GM21515 (cell line): Measurements from ENCODE around the gene HERC3.
"Not testable (repeated sequence)": the region's sequence is repeated elsewhere in the genome, so short reads cannot be mapped to it uniquely, and the experiment has no call there.

Experiments
- ATAC-seq: cut with Tn5 transposase; IDR thresholded peaks from one replicate; pipeline ENCODE4 v1.9.1; 2021; ENCODE audit not compliant: unreplicated experiment

HERC3 gene

DNA sequence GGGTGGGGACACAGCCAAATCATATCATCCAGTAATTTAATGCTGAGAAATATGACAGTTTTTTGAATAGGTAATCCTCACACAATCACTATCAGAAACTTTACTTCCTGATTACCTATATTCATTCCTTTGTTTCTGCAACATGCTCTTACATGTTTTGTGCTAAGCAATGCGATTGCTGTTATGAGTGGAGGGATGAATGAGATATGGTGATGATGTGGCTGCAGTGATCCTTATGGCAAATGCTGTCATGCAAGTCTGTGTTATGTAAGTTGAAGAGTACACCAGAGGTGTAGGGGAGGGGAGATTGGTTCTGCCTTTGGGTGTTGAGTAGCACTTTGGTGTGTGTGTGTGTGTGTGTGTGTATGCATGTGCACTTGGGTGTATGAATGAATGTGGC, 14.6 kb downstream of the HERC3 start:
- ATAC-seq: no peak

DNA sequence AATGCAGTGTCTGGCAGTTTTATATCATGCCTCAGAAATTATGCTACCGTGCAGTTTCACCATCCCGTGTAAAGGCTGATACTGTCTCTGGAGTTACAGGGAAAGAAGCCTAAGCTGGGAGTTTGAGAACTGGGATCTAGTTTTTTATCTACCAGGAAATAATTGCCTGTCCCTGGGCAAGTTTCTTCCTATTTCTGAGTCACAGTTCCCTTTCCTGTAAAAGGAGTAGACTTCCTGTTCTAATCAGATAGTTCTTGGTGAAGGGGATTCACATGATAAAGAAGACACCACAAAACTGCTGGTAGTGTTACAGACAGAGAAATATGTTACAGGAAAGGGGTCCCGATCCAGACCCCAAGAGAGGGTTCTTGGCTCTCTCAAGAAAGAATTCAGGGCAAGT, 17.1 kb downstream of the HERC3 start:
- ATAC-seq: no peak

DNA sequence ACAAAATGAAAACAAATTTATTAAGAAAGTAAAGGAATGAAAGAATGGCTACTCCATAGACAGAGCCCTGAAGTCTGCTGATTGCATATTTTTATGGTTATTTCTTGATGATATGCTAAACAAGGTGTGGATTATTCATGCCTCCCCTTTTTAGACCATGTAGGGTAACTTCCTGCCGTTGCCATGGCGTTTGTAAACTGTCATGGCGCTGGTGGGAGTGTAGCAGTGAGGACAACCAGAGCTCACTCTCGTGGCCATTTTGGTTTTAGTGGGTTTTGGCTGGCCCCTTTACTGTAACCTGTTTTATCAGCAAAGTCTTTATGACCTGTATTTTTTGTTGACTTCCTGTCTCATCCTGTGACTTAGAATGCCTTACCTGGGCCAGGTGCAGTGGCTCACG, 17.5 kb downstream of the HERC3 start:
- ATAC-seq: not testable (repeated sequence)

DNA sequence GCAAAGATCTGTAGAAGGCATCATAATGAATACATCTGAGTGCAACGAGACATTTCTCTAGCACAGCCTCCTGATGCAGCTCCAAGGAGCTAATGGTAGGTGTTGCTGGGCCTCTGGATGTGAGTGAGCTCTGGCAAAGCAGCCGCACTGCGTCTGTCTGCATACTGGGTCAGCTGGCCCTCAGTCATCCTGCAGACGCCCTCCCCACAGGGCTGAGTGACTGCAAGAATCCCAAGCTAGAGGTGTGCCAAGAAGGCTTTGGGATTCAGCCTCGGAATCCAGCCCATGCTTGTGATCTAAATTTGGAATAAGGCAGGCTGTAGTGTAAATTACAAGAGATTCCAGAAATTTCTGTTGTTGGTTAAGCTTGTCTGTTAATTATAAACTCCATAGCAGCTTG, 18.5 kb downstream of the HERC3 start:
- ATAC-seq: no peak

DNA sequence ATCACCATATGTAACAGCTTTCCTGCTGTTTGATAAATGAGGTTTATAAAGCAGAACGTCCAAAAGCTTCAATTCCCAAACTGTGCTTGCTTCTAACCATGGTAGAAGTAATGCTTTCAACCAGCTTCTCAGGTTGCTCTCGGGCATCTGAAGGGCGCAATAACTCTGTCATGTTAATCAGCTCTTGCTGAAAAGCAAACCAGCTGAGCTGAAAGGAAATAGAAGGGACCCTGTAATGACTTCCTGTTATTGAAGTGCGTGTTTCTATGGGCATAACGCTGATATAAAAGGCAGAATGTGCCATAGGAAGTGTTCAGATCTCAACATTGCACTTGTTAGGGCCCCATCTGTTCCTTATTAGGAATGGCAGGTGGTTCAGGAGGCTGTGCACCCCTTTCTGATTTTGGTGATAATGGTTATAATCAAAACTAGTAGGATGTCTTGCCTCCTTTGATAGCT, 21.2 kb downstream of the HERC3 start:
- peak; percentile 37 for ATAC-seq

DNA sequence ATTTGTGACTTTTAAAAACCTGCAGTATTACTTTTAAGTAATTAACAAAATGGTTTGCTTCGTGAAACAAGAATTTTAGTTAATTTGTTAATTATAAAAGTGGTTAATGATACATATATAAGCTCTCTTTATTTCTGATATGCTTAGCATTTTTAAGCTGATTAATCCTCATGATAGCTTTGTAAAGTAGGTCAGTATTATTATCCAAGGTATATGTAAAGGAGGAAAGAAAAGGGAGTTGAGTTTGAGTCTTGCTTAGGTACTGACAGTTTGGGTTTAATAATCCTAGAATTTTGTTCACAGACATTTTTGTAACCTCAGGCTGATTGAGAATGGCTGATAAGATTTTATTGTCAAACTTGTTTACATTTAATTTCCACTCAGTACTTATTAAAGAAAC, 21.8 kb downstream of the HERC3 start:
- ATAC-seq: no peak

DNA sequence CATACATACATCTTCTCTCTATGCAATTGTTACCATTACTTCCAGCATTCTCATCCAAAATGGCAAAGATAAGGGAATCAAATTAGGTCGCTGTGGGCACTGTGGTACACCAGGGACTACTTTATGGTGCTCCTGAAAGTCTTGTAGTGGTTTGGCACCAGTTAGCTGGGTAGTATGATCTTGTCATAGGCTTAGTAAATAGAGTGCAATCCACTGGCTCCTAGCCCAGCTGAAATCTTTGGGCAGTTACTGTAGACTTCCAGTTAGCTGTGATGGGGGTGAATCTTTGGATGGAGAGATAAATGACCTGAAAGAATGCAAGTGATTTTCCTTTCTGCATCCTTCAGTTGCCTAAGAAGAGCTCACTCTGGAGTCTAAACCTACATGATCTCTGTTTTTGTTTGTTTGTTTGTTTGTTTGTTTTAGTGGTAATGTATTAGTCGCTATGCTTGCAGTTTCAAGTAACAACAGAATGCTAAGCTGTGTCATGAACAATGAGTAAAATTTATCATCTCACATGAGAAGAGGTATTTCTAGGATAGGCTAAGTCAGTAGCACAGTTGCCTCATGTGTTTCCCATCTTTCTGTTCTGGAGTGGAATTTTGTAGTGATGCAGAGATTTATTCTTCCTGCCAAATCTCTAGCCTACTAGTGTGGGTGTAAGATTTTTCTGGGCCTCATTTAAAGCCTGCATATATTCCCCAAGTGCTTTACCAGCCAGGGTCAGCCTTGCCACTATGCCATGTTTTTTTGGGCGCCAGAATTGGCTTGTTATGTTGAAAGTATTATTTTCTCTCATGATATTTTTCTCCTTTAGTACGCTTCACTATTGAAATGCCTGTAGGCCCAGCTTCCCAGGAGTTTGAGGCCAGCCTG, 24.2 kb downstream of the HERC3 start:
- no peak for ATAC-seq

DNA sequence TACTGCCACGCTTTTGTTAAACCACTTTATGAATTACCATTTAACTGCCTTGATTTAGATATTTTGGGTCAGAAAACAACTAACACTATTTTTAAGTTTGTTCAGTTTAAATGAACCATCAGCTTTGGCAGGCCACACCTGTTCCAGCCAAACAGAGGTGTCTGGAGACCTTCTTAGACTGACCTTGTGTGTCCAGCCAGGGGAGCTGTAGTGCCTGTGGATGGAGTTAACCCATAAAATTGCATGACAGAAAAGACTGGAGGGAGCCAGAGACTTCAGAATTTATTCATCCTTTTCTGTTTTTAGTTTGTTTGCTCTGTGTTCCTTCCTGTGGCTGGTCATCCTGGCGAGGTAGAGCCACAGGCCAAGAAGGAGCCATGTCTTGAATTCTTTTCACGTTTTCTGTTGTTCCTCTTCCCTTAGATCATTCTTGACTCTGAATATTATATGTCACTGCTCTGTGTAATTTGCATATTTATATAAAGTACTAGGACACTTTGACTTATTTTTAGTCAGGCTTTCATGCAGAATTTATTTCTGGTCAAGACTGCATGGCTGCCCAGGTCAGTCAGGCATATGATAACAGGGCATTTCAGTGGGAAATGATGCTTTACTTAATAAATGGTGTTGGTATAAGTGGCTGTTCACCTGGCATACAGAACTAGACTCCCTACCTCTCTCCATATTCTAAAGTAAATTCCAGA, 26.7 kb downstream of the HERC3 start:
- no peak for ATAC-seq

DNA sequence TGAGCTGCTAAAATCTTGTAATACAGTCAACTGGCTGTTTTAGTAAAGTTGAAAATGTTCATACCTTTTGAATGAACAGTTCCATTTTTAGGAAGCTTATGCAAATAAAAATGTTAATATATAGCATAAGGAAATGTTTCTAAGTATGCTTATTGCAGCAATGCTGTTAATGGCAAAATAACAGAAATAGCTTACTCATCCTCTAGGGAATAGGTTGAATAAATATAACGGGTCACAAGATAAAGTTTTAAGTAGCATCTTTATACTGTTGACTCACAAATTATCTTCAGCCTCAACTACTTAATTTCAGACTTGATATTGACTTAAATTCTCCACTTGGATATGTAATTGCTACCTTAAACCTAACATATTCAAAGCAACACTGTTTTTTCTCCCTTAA, 27.7 kb downstream of the HERC3 start:
- no peak for ATAC-seq

DNA sequence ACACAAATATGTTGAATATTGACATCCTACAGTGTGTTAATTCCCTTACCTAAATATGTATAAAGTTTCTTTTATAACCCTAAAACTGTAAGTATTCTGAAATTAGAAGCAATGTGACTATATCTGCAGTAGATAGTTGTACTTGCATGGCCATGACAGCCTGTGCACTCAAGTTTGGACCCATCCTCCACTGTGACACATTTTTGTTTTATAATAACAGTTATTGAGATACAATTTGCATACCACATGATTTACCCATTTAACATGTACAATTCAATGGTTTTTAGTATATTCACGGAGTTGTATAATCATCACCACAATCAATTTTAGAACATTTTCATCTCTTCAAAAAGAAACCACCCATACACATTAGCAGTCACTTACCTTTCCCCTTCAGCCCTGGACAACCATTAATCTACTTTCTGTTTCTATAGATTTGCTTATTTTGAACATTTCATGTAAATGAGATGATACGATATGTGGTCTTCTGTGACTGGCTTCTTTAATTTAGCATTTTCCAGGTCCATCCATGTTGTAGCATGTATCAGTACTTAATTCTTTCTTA, 29.6 kb downstream of the HERC3 start:
- no peak for ATAC-seq

DNA sequence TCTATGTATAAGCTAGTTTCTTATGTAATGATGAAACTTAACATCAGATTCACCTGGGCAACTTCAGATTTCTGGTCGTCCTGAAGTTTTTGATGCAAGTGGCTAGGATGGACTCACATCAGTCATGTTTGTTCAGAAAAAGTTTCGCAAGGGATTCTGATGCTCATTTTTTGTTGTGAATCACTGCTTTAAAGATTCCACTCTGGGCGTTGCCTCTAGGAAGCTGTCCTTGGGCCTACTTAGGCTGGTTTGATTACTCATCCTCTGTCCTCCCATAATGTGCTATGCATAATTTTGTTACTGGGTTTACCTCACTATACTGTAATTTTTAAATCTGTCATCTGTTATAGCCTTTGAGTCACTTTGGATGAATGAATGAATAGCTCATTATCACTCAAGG, 30.8 kb downstream of the HERC3 start:
- no peak for ATAC-seq

DNA sequence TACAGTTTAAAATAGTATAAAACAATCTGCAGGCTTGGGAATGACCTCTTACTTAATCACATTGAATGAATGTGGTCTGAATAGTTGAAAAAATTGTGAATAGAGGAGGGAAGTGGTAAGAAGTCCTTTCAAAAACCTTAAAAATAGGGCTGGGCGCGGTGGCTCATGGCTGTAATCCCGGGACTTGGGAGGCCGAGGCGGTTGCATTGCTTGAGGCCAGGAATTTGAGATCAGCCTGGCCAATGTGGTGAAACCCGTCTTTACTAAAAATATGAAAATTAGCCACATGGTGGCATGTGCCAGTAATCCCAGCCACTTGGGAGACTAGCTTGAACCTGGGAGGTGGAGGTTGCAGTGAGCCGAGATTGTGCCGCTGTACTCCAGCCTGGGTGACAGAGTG, 36.5 kb downstream of the HERC3 start:
- no peak for ATAC-seq

DNA sequence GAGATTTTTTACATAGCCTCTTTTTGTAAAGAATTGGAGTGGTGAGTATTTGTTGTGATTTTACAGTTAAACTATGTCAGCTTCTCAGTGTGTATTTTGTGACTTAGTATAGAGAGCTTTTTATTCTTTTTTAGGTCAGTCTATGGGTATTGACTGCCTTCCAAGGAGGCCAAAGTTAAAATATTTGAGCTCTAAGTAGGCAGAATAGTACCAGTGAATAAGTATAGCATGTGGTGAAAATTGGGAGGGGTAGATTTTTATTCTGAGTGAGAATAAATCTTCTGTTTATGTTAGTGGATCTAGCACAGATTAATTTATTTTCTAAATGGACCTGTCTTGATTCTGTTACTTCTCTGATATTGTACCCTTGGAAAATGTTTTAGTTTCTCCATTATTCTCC, 37.5 kb downstream of the HERC3 start:
- ATAC-seq: no peak

DNA sequence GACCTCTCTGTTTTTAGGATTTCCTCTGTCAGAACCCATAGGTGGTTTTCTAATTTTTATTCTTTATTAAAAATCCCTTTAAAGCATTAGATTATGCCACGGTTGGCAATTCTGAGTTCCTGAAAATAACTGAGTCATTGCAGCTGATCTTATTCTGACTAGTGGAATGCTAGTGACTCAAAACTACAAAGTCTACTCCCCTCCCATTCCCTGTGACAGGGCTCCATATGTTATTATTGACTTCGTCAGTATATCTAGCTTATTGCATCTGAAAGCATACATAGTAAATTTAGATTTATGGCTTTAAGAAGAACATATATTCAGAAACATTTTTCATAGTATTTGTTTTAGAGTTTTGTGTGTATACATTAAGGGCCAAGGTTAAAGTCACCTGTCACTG, 38.5 kb downstream of the HERC3 start:
- ATAC-seq: no peak

DNA sequence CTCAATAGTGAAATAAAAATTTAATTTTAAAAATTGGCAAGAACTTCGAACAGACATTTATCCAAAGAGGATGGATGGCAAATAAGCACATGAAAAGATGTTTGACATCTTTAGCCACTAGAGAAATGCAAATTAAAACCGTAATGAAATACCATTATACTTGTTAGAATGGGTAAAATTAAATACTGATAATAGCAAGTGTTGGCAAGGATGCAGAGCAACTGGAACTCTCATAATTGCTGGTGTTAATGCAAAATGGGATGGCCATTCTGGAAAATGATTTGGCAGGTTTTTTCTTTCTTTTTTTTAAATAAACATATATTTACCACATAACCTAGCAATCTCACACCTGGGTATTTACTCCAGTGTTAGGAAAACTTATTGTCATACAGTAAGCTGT, 51.7 kb downstream of the HERC3 start:
- no peak for ATAC-seq

DNA sequence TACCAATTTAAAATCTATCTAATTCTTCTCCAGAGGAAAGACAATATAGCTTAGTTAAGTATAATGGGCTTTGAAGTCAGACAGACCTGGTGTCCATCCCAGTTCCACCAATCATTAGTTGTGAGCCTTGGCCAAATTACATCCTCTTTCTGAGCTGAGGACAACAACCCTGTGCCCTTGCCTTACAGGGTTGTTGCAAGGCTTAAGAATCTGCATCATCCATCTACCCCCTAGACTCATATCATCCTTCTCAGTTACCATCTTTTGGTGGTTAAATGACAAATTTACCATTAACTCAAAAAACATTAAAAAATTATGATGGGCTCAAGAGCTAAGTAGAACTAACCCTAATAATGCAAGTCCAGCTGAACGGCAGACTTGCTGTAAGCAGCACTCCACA, 53.7 kb downstream of the HERC3 start:
- no peak for ATAC-seq

DNA sequence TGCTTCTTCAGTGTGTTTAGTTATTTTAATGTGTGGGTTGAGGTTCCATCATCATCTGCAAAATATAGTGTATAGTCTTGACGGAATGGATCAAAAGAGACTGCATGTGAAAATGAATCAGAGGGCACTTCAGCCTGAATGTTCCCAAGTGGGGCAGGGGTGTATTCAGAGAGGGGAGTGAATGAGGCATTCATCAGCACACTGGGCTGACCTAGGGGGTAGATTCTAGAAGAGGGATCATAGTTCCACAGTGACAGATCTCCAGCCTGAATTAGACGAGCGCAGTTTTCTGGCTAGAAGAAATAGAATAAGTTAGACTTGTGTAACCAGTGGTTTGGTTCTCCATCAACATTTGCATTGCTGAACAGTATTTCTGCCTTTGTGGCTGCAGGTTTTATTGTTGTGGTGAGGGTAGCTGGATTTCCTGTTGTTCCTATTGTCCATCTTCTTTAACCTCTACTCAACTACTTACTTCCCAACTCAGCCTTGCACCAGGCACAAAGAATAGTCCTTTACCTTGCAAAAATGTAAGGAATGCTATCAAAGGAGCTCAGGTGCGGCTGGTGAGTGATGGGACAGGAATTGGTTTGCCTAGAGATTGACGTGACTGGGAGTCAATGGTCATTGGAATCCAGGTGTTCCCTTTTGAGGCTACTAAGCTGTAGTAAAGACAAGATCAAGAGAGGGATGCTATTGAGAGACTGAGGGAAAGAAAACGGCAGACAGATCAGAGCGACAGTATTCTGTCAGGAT, 54.4 kb downstream of the HERC3 start:
- ATAC-seq: no peak

DNA sequence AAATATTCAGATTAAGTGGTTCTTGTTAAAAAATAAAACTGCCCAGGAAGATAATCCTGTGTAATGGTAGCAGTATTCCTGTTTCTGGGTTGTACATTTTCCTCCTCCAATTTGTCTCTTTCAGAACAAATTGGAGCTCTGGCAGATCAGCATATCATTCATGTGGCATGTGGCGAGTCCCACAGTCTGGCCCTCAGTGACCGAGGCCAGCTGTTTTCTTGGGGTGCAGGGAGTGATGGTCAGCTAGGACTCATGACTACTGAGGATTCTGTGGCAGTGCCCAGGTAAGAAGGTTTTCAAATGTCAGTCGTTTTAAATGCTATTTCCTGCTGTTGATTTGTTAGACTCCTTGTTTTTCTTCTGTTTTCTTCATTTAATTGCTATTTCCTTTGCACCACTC, 57.4 kb downstream of the HERC3 start:
- ATAC-seq: no peak

DNA sequence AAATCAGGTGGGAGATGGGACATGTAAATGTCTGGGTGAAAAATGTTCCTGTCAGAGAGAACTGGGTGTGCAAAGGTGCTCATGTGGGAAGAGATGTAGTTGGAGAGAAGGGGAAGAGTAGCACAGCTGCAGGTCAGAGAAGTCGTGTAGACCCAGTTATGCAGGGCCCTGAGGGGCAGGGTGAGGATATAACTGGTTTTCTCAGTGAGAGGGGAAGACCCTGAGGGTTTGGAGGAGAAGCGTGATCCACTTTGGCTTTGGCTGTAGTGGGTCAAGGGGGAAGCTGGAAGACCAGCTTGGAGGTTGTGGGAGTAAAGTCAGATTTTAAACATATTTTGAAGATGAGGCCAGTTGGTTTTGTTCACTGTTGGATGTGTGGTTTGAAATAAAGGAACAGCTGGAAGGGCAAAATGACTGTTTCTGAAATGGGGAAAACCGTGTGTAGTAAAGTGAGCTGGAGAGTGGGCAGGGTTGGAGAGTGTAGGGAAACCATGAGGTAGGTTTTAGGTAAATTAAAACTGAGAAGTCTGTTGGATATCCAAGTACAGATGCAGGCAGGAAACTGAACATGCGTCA, 61.2 kb downstream of the HERC3 start:
- ATAC-seq: no peak

DNA sequence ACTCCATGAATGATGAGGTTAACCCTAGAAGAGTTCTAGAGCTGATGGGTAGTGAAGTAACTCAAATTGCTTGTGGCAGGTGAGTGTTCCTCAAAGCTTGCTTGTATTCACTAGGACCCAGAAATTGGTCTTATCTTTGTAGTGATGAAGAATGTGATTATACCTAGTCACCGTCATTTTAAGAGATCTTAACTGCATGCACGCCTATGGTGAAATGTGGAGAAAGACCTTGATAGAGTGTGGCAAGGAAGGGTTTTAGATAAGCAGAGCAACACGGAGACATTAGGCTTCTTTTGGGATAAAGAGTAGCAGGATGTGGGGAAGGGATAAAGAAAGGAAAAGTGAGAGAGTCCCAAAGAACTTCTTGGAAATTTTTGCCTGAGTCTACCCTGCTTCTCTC, 62.9 kb downstream of the HERC3 start:
- ATAC-seq: no peak
